ENCODE measurements around the gene STOML2. TPM values are rescaled to one million over a fixed set of nuclear protein-coding genes. Genes with fewer than 3 reads are reported as not detected.

STOML2 gene
- total and polyA plus RNA-seq, 9 of the 15 experiments (the other 6 are each of a cell fraction or from before 2014, with no cell fraction given): 110 to 220 (median 174) TPM

- no peak for TF ChIP-seq ZNF699 (CRISPR knock-in tag; IDR thresholded peaks at IDR 0.05; ENCODE audit: insufficient replicate concordance)
- TF ChIP-seq ARID2 (IDR thresholded peaks at IDR 0.05): no peak
- TF ChIP-seq ESRRB (CRISPR knock-in tag; IDR thresholded peaks at IDR 0.05; ENCODE audit: borderline replicate concordance): no peak
- 0 out of 2 replicates have a peak, but pooled peaks have one; percentile 41 for TF ChIP-seq RBM14 (IDR thresholded peaks at IDR 0.05; ENCODE audit: borderline replicate concordance, insufficient read depth, low read depth, low read length)
- no peak; the same call in 1 of the 2 replicates for TF ChIP-seq ILF3 (IDR thresholded peaks at IDR 0.05; ENCODE audit: borderline replicate concordance)
- 0 out of 2 replicates have a peak, but pooled peaks have one; percentile 42 for TF ChIP-seq ZNF140 (CRISPR knock-in tag; IDR thresholded peaks at IDR 0.05)
- TF ChIP-seq PBX2 (CRISPR knock-in tag; IDR thresholded peaks at IDR 0.05; ENCODE audit: low read depth): no peak
- TF ChIP-seq PBX2 (tag; conservative IDR thresholded peaks at IDR 0.05; ENCODE audit: low read depth): no peak
- peak; percentile 54 for TF ChIP-seq NFYB (IDR thresholded peaks at IDR 0.05; ENCODE audit: extremely low read depth, insufficient read length)
- no peak for TF ChIP-seq ZNF668 (CRISPR knock-in tag; IDR thresholded peaks at IDR 0.05)
- TF ChIP-seq RBM34 (IDR thresholded peaks at IDR 0.05; ENCODE audit: borderline replicate concordance, insufficient read depth, low read length): 0 out of 2 replicates have a peak, but pooled peaks have one; percentile 69
- TF ChIP-seq SMARCE1 (IDR thresholded peaks at IDR 0.05): no peak
- no peak for TF ChIP-seq ZNF217 (CRISPR knock-in tag; IDR thresholded peaks at IDR 0.05)
- peak; percentile 78 for TF ChIP-seq RBM22 (IDR thresholded peaks at IDR 0.05; ENCODE audit: low read depth, low read length, poor library complexity, severe bottlenecking)
- TF ChIP-seq CREB5 (CRISPR knock-in tag; IDR thresholded peaks at IDR 0.05): no peak
- peak; percentile 6; the same call in 1 of the 2 replicates for TF ChIP-seq TCF3 (CRISPR knock-in tag; IDR thresholded peaks at IDR 0.05)
- TF ChIP-seq USF1 (CRISPR knock-in tag; IDR thresholded peaks at IDR 0.05): no peak
- peak in 1 of 2 experiments; percentile 62; a peak in 1 of 4 replicates for TF ChIP-seq TEAD1 (CRISPR knock-in tag; IDR thresholded peaks at IDR 0.05)
- peak in 1 of 2 experiments; percentile 8; a peak in 1 of 4 replicates for TF ChIP-seq RAD21 (CRISPR knock-in tag; conservative IDR thresholded peaks at IDR 0.05 in 1 of 2, IDR thresholded peaks at IDR 0.05 in 1 of 2)
- no peak for TF ChIP-seq PCBP2 (IDR thresholded peaks at IDR 0.05; ENCODE audit: low read depth, low read length, poor library complexity, severe bottlenecking)
- TF ChIP-seq SRF (CRISPR knock-in tag; IDR thresholded peaks at IDR 0.05): no peak
Observed at GRCh38 chr9:35071814-35072460, 31.0 kb downstream of the STOML2 start (continued).
